Ovary (tissue), 3 donors: Measurements from ENCODE around the gene THRB.

Experiments
- EP300 ChIP-seq: sonication (generic); formaldehyde crosslinking; IDR thresholded peaks from one replicate; pipeline ENCODE4 v1.6.1; 2017; ENCODE audit warnings: antibody characterized with exemption
- POLR2A ChIP-seq: fragments of 450-650 bp; IDR thresholded peaks from one replicate; pipeline ENCODE4 v1.6.1; 2017; ENCODE audit warnings: antibody characterized with exemption, mild to moderate bottlenecking, moderate library complexity
- TF ChIP-seq, protein P1 (sequence below), 3 donors: fragments of 450-650 bp in 2 of 3; fragments of 200-600 bp in 1 of 3; IDR thresholded peaks; one replicate each; pipeline versions ENCODE4 v1.5.1 to v1.8.0; 2016 to 2022; ENCODE audit warnings: antibody characterized with exemption in 3 of 3, mild to moderate bottlenecking in 1 of 3
- donor health status: DM: no; HTN: no; CAD: no.

DNA sequence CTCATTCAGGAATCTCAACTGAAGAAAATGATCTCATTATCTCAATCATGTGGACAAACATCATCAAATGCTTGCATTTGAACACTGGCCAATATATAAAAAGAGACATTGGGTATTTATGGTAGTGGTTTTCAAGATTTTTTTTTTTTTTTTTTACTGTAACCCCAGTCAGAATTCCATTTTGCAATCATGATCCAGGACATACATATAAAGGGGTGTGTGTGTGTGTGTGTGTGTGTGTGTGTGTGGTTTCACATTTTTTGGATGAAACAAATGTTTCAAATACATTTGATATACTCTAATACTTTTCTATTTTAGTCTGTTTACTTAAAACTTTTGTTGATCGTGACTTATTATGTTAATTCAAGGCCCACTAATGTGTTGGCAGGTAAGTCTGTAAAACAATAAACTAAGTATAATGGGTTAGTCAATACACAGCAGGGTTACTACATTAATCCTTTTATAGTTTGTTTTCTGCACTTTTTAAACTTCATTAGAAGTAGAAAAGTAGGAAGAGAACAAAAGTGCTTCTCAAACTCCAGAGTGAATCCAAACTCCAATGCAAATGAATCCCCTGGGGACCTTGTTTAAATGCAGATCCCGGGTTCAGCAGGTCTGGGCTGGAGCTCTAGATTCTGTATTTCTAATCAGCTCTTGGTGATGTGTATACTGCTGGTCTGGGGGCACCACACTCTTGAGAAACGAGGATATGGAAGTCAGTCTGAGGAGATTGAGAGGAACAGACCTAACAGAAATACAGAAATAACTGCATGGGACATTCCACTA, 17.6 kb downstream of the THRB start:
- TF ChIP-seq, protein P1, sequence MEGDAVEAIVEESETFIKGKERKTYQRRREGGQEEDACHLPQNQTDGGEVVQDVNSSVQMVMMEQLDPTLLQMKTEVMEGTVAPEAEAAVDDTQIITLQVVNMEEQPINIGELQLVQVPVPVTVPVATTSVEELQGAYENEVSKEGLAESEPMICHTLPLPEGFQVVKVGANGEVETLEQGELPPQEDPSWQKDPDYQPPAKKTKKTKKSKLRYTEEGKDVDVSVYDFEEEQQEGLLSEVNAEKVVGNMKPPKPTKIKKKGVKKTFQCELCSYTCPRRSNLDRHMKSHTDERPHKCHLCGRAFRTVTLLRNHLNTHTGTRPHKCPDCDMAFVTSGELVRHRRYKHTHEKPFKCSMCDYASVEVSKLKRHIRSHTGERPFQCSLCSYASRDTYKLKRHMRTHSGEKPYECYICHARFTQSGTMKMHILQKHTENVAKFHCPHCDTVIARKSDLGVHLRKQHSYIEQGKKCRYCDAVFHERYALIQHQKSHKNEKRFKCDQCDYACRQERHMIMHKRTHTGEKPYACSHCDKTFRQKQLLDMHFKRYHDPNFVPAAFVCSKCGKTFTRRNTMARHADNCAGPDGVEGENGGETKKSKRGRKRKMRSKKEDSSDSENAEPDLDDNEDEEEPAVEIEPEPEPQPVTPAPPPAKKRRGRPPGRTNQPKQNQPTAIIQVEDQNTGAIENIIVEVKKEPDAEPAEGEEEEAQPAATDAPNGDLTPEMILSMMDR (IDR thresholded peaks at IDR 0.05): no peak
- TF ChIP-seq POLR2A: no peak
- TF ChIP-seq EP300: no peak
